ENCODE measurements around the gene OR4B1. TPM values are rescaled to one million over a fixed set of nuclear protein-coding genes. Genes with fewer than 3 reads are reported as not detected.

OR4B1 gene
- total and polyA plus RNA-seq, 3 experiments from 2014 or later: not detected

Other genes with a start within 250 kb of the OR4B1 start
- 10 to 100 TPM; 25.1 to 25.6 TPM for gene PTPRJ, start 236.3 kb upstream of the OR4B1 start, total RNA-seq
- 16.0 TPM for gene PTPRJ, start 236.3 kb upstream of the OR4B1 start, polyA plus RNA-seq
- not detected for gene OR4X2, start 28.3 kb downstream of the OR4B1 start, total RNA-seq
- not detected for gene OR4X2, start 28.3 kb downstream of the OR4B1 start, polyA plus RNA-seq
- gene OR4X1, start 47.1 kb downstream of the OR4B1 start, total RNA-seq: not detected
- gene OR4X1, start 47.1 kb downstream of the OR4B1 start, polyA plus RNA-seq: not detected
- gene OR4S1, start 89.4 kb downstream of the OR4B1 start, total RNA-seq: not detected
- not detected for gene OR4S1, start 89.4 kb downstream of the OR4B1 start, polyA plus RNA-seq
- gene OR4C3, start 108.1 kb downstream of the OR4B1 start, total RNA-seq: not detected
- gene OR4C3, start 108.1 kb downstream of the OR4B1 start, polyA plus RNA-seq: not detected
- not detected for gene OR4C5, start 149.7 kb downstream of the OR4B1 start, total RNA-seq
- gene OR4C5, start 149.7 kb downstream of the OR4B1 start, polyA plus RNA-seq: not detected